ENCODE measurements around the gene YPEL3. TPM values are rescaled to one million over a fixed set of nuclear protein-coding genes. Genes with fewer than 3 reads are reported as not detected.

The YPEL3 gene
- total and polyA plus RNA-seq, 2 donors (not counting 3 experiments of a cell fraction or from before 2014, with no cell fraction given) = 46.1 to 78.0 TPM

GRCh38 chr16:30087181-30087898 is 8.7 kb downstream of the YPEL3 start:
- no TSS peak for BruUV-seq (replicated peaks)
- POLR2A ChIA-PET = interaction anchor here (0.8 kb wide), 1 partner anchor 11 kb away, joined by 3 read pairs; no protein-coding TSS in a partner anchor

More at GRCh38 chr16:30087181-30087898, 8.7 kb downstream of the YPEL3 start:
- Histone ChIP-seq H3K9ac (replicated peaks; ENCODE audit: extremely low read depth, insufficient read depth, low read length) (no peak overlapping the region), H3K27me3 (ENCODE audit: control insufficient read depth in 2 of 2, insufficient read depth in 2 of 2, low read length in 2 of 2) (no peaks in the 10 kb centered on the region), H2AFZ (ENCODE audit: low read depth, low read length) (no peak overlapping the region), H3K27ac (ENCODE audit: insufficient read depth, low read depth, low read length) (no peak overlapping the region), H3K79me2 (ENCODE audit: control insufficient read depth, insufficient read depth, low read length) (no peaks in the 10 kb centered on the region), H4K20me1 (replicated peaks; ENCODE audit: control insufficient read depth, extremely low read depth, insufficient read depth, low read length) (no peaks in the 10 kb centered on the region), H3K4me2 (ENCODE audit: insufficient read depth, low read length) (no peak overlapping the region), H3K9me1 (replicated peaks; ENCODE audit: control insufficient read depth, extremely low read depth, insufficient read depth, low read length) (no peaks in the 10 kb centered on the region), H3K4me3 (replicated peaks in 1 of 3; ENCODE audit: insufficient read depth in 1 of 3, low read depth in 1 of 3, low read length in 3 of 3) (no peak overlapping the region), H3K4me1 (ENCODE audit: control insufficient read depth, extremely low read depth, insufficient read depth, low read length) (peaks cover 10% of the 10 kb centered on the region), H3K9me3 (replicated peaks; ENCODE audit: control insufficient read depth, insufficient read depth, low read length) (no peaks in the 10 kb centered on the region), H3K36me3 (ENCODE audit: control insufficient read depth in 2 of 2, extremely low read depth in 1 of 2, insufficient read depth in 2 of 2, low read length in 2 of 2) (peaks cover 13 to 26% of the 10 kb centered on the region in 2 experiments)
- CTCF ChIA-PET = interaction anchor here (0.7 kb wide), 1 partner anchor 11 kb away, joined by 3 read pairs; no protein-coding TSS in a partner anchor
- no peak for FAIRE-seq
- dilution Hi-C loops (cut with MboI; ENCODE audit: extremely low pct_ligation_motif_present, low sequenced_read_pairs) = no loop called here
- no peak for TF ChIP-seq POLR2A (IDR thresholded peaks at IDR 0.05; ENCODE audit: low read depth, low read length)
- no peak for TF ChIP-seq MAX (IDR thresholded peaks at IDR 0.05; ENCODE audit: insufficient read depth, insufficient read length)
- no peak for TF ChIP-seq FOS (IDR thresholded peaks at IDR 0.05; ENCODE audit: borderline replicate concordance, insufficient read depth, low read length)
- TF ChIP-seq CTCF (IDR thresholded peaks at IDR 0.05; ENCODE audit: extremely low read depth in 1 of 2, insufficient read depth in 1 of 2, low read depth in 1 of 2, low read length in 2 of 2) = no peak
- intact Hi-C loops (cut with micrococcal nuclease) = no loop called here
- DNase-seq (ENCODE audit: low read depth, low spot score) = no peak

All from endothelial cell of umbilical vein (primary cell).